GM12892 (cell line): Measurements from ENCODE around the gene GATA2. TPM values are rescaled to one million over a fixed set of nuclear protein-coding genes. Genes with fewer than 3 reads are reported as not detected.

Source experiments
- DNase-seq: peaks from one replicate; pipeline ENCODE4 v3.0.0; 2011; ENCODE audit not compliant: insufficient read length
- FAIRE-seq: peaks from 2 replicates; lab custom pipeline; 2011; peaks lifted over from hg19 to GRCh38; lab: Jason Lieb, UNC
- POLR2A ChIP-seq: IDR thresholded peaks from 2 replicates; pipeline ENCODE4 v1.6.1; 2011; ENCODE audit warnings: low read depth, low read length, control low read depth
- POLR2AphosphoS5 ChIP-seq: IDR thresholded peaks from 2 replicates; pipeline ENCODE4 v1.6.1; 2011; ENCODE audit warnings: low read depth, low read length, control low read depth
- TAF1 ChIP-seq: IDR thresholded peaks from 2 replicates; pipeline ENCODE4 v1.6.1; 2011; ENCODE audit warnings: low read depth, mild to moderate bottlenecking, control low read depth, low read length, borderline replicate concordance
- polyA plus RNA-seq: library from polyadenylated mRNA; unstranded; fragments of >200 nt; gene quantifications from one replicate; pipeline ENCODE4 v1.2.1, GENCODE V29; 2012; ENCODE audit warnings: missing spikeins, inconsistent platforms; ENCODE audit not compliant: missing spikeins

Gene GATA2
- polyA plus RNA-seq = 0.17 TPM

- TF ChIP-seq TAF1 (no peak), POLR2AphosphoS5 (no peak), POLR2A (no peak)
- DNase-seq (no peak), FAIRE-seq (no peak)
These were observed at the start of gene GATA2 for GRCh38 chr3:128492671-128493569. Gene GATA2 (minus strand): TSS chr3:128493201. CDS start chr3:128487031, 6,170 bp downstream.

GRCh38 chr3:128541246-128541645 lies 48.2 kb upstream of the GATA2 start:
- FAIRE-seq = no peak
- no peak for TF ChIP-seq TAF1
- TF ChIP-seq POLR2AphosphoS5 = no peak
- no peak for TF ChIP-seq POLR2A
- DNase-seq = no peak

GRCh38 chr3:128539376-128539775 lies 46.4 kb upstream of the GATA2 start:
- no peak for TF ChIP-seq TAF1
- no peak for TF ChIP-seq POLR2A
- DNase-seq = no peak
- no peak for FAIRE-seq

GRCh38 chr3:128537091-128537703 lies 44.2 kb upstream of the GATA2 start:
- no peak for DNase-seq
- no peak for FAIRE-seq

GRCh38 chr3:128532012-128532983 lies 39.3 kb upstream of the GATA2 start:
- FAIRE-seq = no peak
- no peak for TF ChIP-seq TAF1
- TF ChIP-seq POLR2A = no peak
- TF ChIP-seq POLR2AphosphoS5 = no peak
- DNase-seq = no peak

More at GRCh38 chr3:128537091-128537703, 44.2 kb upstream of the GATA2 start:
- TF ChIP-seq TAF1 = no peak
- no peak for TF ChIP-seq POLR2AphosphoS5
- no peak for TF ChIP-seq POLR2A

- FAIRE-seq (no peak), DNase-seq (no peak)
- no peak for TF ChIP-seq POLR2A
- TF ChIP-seq POLR2AphosphoS5 = no peak
- TF ChIP-seq TAF1 = no peak
These were observed 31.6 kb upstream of the GATA2 start for GRCh38 chr3:128524374-128525299.

GRCh38 chr3:128523591-128523990 lies 30.6 kb upstream of the GATA2 start:
- TF ChIP-seq POLR2AphosphoS5 (no peak), POLR2A (no peak)
- DNase-seq (no peak), FAIRE-seq (no peak)

GRCh38 chr3:128521715-128522114 lies 28.7 kb upstream of the GATA2 start:
- TF ChIP-seq POLR2A (no peak), POLR2AphosphoS5 (no peak), TAF1 (no peak)
- DNase-seq (no peak), FAIRE-seq (no peak)

GRCh38 chr3:128518587-128519490 lies 25.8 kb upstream of the GATA2 start:
- FAIRE-seq (no peak), DNase-seq (no peak)
- TF ChIP-seq TAF1 = no peak
- no peak for TF ChIP-seq POLR2AphosphoS5
- no peak for TF ChIP-seq POLR2A

- TF ChIP-seq POLR2AphosphoS5 = no peak
- no peak for TF ChIP-seq TAF1
- no peak for TF ChIP-seq POLR2A
- FAIRE-seq = no peak
- no peak for DNase-seq
These were observed 24.6 kb upstream of the GATA2 start for GRCh38 chr3:128517648-128518047.
